Astrocyte (in vitro differentiated cells and primary cell): ENCODE data around the gene PCCB. TPM values are rescaled to one million over a fixed set of nuclear protein-coding genes. Genes with fewer than 3 reads are reported as not detected.
A peak's percentile ranks its signal among the peaks of the same experiment; 100 is the strongest.

Experiments used
- DNase-seq: peaks from one replicate; pipeline ENCODE4 v3.0.0-alpha.2; 2010; ENCODE audit warnings: low read depth
- FAIRE-seq: peaks from 2 replicates; lab custom pipeline; 2011; peaks lifted over from hg19 to GRCh38; lab: Jason Lieb, UNC
- H2AFZ ChIP-seq: 2 replicates; pipeline ENCODE4 v1.6.0; 2012; ENCODE audit warnings: low read depth, low read length, inconsistent platforms
- H3K27ac ChIP-seq: 2 replicates; pipeline ENCODE4 v1.5.1; 2011; ENCODE audit warnings: low read depth, low read length, inconsistent platforms
- H3K27me3 ChIP-seq: 2 replicates; pipeline ENCODE4 v1.6.0; 2011; ENCODE audit warnings: low read length, inconsistent platforms; ENCODE audit not compliant: insufficient read depth
- H3K36me3 ChIP-seq: 2 replicates; pipeline ENCODE4 v1.5.1; 2011; ENCODE audit warnings: low read length, inconsistent platforms; ENCODE audit not compliant: insufficient read depth
- H3K4me1 ChIP-seq: 2 replicates; pipeline ENCODE4 v1.5.1; 2011; ENCODE audit warnings: low read length, inconsistent platforms; ENCODE audit not compliant: insufficient read depth
- H3K4me2 ChIP-seq: 2 replicates; pipeline ENCODE4 v1.6.0; 2012; ENCODE audit warnings: low read length, inconsistent platforms
- H3K4me3 ChIP-seq: 2 replicates; pipeline ENCODE4 v1.5.1; 2011; ENCODE audit warnings: low read depth, mild to moderate bottlenecking, low read length, inconsistent platforms; ENCODE audit not compliant: insufficient read depth
- H3K79me2 ChIP-seq: 2 replicates; pipeline ENCODE4 v1.6.0; 2012; ENCODE audit warnings: mild to moderate bottlenecking, low read length, inconsistent platforms; ENCODE audit not compliant: insufficient read depth
- H3K9ac ChIP-seq: 2 replicates; pipeline ENCODE4 v1.6.0; 2012; ENCODE audit warnings: mild to moderate bottlenecking, low read length, inconsistent platforms
- H3K9me3 ChIP-seq: 2 replicates; pipeline ENCODE4 v1.5.1; 2012; ENCODE audit warnings: low read depth, mild to moderate bottlenecking, low read length, inconsistent platforms; ENCODE audit not compliant: insufficient read depth
- H4K20me1 ChIP-seq: 2 replicates; pipeline ENCODE4 v1.6.0; 2012; ENCODE audit warnings: low read length, inconsistent platforms; ENCODE audit not compliant: insufficient read depth
- H3K27ac Mint-ChIP-seq: one replicate; pipeline ENCODE4 v1.8.0; 2021; ENCODE audit warnings: mild to moderate bottlenecking, mixed read lengths; ENCODE audit not compliant: unreplicated experiment
- H3K27me3 Mint-ChIP-seq: one replicate; pipeline ENCODE4 v1.8.0; 2021; ENCODE audit warnings: low read depth, mixed read lengths; ENCODE audit not compliant: unreplicated experiment
- H3K36me3 Mint-ChIP-seq: one replicate; pipeline ENCODE4 v1.8.0; 2021; ENCODE audit warnings: low read depth, mixed read lengths; ENCODE audit not compliant: unreplicated experiment
- H3K4me1 Mint-ChIP-seq: one replicate; pipeline ENCODE4 v1.8.0; 2021; ENCODE audit warnings: low read depth, mixed read lengths; ENCODE audit not compliant: unreplicated experiment
- H3K4me3 Mint-ChIP-seq: one replicate; pipeline ENCODE4 v1.8.0; 2021; ENCODE audit warnings: mild to moderate bottlenecking, moderate library complexity, mixed read lengths; ENCODE audit not compliant: unreplicated experiment
- H3K9me3 Mint-ChIP-seq: one replicate; pipeline ENCODE4 v1.8.0; 2021; ENCODE audit warnings: mild to moderate bottlenecking, mixed read lengths; ENCODE audit not compliant: unreplicated experiment
- CTCF ChIP-seq: IDR thresholded peaks from 2 replicates; pipeline ENCODE4 v1.5.1; 2011; ENCODE audit warnings: low read depth, mild to moderate bottlenecking, inconsistent platforms, low read length, moderate library complexity; ENCODE audit not compliant: insufficient read depth
- EZH2 ChIP-seq: IDR thresholded peaks from 2 replicates; pipeline ENCODE4 v1.6.1; 2012; ENCODE audit warnings: mild to moderate bottlenecking, low read length, inconsistent platforms; ENCODE audit not compliant: insufficient read depth
- total RNA-seq: library from RNA; stranded (reverse); gene quantifications from 2 replicates; pipeline ENCODE4 v1.2.1, GENCODE V29; 2021

Gene PCCB
- total RNA-seq, 1 donor from 2014 or later, result 41.3 TPM

DNA sequence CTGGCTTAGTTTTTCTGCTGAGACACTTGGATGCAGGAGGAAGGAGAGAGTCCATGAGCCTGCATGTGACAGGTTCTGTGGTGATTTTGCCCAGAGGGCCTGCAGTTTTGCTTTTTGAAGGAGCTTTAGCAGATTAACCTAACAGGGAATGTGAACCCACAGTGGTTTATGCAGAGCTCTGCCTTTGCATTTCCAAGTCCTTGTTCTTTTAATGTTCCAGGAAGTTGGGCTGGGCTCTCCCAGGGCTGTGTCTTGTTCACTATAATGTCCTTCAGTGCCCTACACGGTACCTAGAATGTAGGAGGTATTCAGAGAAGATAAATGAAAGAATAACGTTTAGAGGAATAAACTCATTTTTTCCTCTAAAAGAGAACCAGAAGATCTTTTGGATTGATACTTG lies 50.3 kb downstream of the PCCB start:
- no peak for FAIRE-seq
- Histone ChIP-seq H3K9me3 (no peaks in the 10 kb centered on the region), H3K36me3 (peaks cover 3% of the 10 kb centered on the region), H2AFZ (no peak overlapping the region), H3K27me3 (no peaks in the 10 kb centered on the region), H3K9ac (no peak overlapping the region), H3K4me2 (no peak overlapping the region), H3K4me1 (no peaks in the 10 kb centered on the region), H3K79me2 (no peaks in the 10 kb centered on the region), H3K4me3 (no peak overlapping the region), H4K20me1 (no peaks in the 10 kb centered on the region), H3K27ac (no peak overlapping the region)
- no peak for DNase-seq
- Mint-ChIP-seq H3K4me3 (no peak overlapping the region), H3K4me1 (no peaks in the 10 kb centered on the region), H3K27ac (no peak overlapping the region), H3K27me3 (no peaks in the 10 kb centered on the region), H3K9me3 (peaks cover 2% of the 10 kb centered on the region), H3K36me3 (peaks cover 12% of the 10 kb centered on the region)
- no peak for TF ChIP-seq EZH2
- no peak for TF ChIP-seq CTCF

DNA sequence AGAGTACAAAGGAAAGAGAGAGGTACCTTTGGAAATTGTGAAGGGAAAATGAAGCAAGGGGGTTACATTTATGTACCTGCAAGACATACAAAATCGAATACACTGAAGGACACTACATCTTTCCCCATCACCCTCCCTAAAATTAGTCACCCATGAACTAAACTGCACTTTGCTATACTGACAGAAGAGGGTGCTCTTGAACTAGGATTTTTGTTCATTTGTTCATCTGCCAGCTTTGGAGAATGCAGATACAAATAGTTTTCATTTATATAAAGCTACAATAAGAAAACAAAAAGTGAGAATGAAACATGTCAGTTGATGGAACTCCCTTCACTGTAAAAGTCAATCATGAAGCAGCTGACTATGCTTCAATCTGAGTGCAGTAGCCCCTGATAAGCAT lies 55.7 kb downstream of the PCCB start:
- H3K27ac ChIP-seq, result no peak overlapping the region
- Mint-ChIP-seq H3K27ac (no peak overlapping the region), H3K36me3 (peaks cover 14% of the 10 kb centered on the region), H3K9me3 (no peaks in the 10 kb centered on the region), H3K27me3 (no peaks in the 10 kb centered on the region), H3K4me1 (no peaks in the 10 kb centered on the region), H3K4me3 (no peak overlapping the region)
- H4K20me1 ChIP-seq, result no peaks in the 10 kb centered on the region
- H3K4me3 ChIP-seq, result no peak overlapping the region
- no peak overlapping the region for H3K9ac ChIP-seq
- DNase-seq, result peak; percentile 14
- H3K9me3 ChIP-seq, result no peaks in the 10 kb centered on the region
- no peak overlapping the region for H3K4me2 ChIP-seq
- TF ChIP-seq EZH2, result no peak
- peak; percentile 49 for TF ChIP-seq CTCF
- peaks cover 3% of the 10 kb centered on the region for H3K36me3 ChIP-seq
- H3K79me2 ChIP-seq, result no peaks in the 10 kb centered on the region
- no peaks in the 10 kb centered on the region for H3K27me3 ChIP-seq
- no peaks in the 10 kb centered on the region for H3K4me1 ChIP-seq
- H2AFZ ChIP-seq, result no peak overlapping the region
- FAIRE-seq, result no peak

DNA sequence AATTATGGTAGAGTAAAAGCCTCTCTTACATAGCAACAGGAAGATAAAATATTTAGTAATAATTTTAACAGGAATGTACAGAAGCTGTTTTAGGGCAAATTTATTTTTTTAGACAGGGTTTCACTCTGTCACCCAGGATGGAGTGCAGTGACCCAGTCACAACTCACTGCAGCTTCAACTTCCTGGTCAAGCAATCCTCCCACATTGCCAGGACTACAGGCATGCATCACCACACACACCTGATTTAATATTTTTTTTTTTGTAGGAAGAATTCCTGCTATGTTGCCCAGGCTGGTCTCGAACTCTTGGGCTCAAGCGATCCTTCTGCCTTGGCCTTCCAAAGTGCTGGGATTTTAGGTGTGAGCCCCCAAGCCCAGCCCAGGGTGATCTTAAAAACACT lies 61.1 kb downstream of the PCCB start:
- no peaks in the 10 kb centered on the region for H3K9me3 ChIP-seq
- H3K27me3 Mint-ChIP-seq, result no peaks in the 10 kb centered on the region
- H3K4me1 ChIP-seq, result no peaks in the 10 kb centered on the region
- H3K27me3 ChIP-seq, result no peaks in the 10 kb centered on the region
- H3K36me3 ChIP-seq, result no peaks in the 10 kb centered on the region
- H3K4me3 ChIP-seq, result no peak overlapping the region
- H3K27ac ChIP-seq, result no peak overlapping the region
- no peaks in the 10 kb centered on the region for H3K79me2 ChIP-seq
- H3K27ac Mint-ChIP-seq, result no peak overlapping the region
- FAIRE-seq (no peak), DNase-seq (no peak)
- no peaks in the 10 kb centered on the region for H3K4me1 Mint-ChIP-seq
- H4K20me1 ChIP-seq, result no peaks in the 10 kb centered on the region
- H2AFZ ChIP-seq, result no peak overlapping the region
- no peaks in the 10 kb centered on the region for H3K9me3 Mint-ChIP-seq
- peaks cover 8% of the 10 kb centered on the region for H3K36me3 Mint-ChIP-seq
- no peak for TF ChIP-seq CTCF
- no peak for TF ChIP-seq EZH2
- no peak overlapping the region for H3K4me3 Mint-ChIP-seq
- H3K4me2 ChIP-seq, result no peak overlapping the region
- no peak overlapping the region for H3K9ac ChIP-seq
